ENCODE data around the gene CDK14.

GRCh38 chr7:90669492-90669891 is 73.4 kb downstream of the CDK14 start:
- TF ChIP-seq CTCF (conservative IDR thresholded peaks at IDR 0.05; ENCODE audit: low read length) (no peak), EZH2phosphoT487 (IDR thresholded peaks at IDR 0.05; ENCODE audit: borderline replicate concordance) (no peak)

All from Loucy (cell line).